Activated CD4-positive, CD25-positive, alpha-beta regulatory T cell treated with anti-CD3 and anti-CD28 coated beads, Interleukin-2, amount 50 U/mL, for 16 hours (primary cell): ENCODE results near the gene MAPK7.
"Not testable (repeated sequence)": the region's sequence is repeated elsewhere in the genome, so short reads cannot be mapped to it uniquely, and the experiment has no call there.

ENCODE experiments used
- DNase-seq: peaks from one replicate; pipeline ENCODE4 v3.0.0-alpha.2; 2020; ENCODE audit warnings: low read depth, low spot score

The MAPK7 gene

GRCh38 chr17:19343256-19343630, 35.1 kb upstream of the MAPK7 start:
- DNase-seq = no peak

- no peak for DNase-seq
Measured at GRCh38 chr17:19343671-19344151, 34.6 kb upstream of the MAPK7 start.

GRCh38 chr17:19344311-19345066, 33.8 kb upstream of the MAPK7 start:
- DNase-seq = no peak

GRCh38 chr17:19345067-19345460, 33.2 kb upstream of the MAPK7 start:
- DNase-seq = no peak

- no peak for DNase-seq
Measured at GRCh38 chr17:19345486-19346350, 32.6 kb upstream of the MAPK7 start.

GRCh38 chr17:19346351-19347255, 31.7 kb upstream of the MAPK7 start:
- no peak for DNase-seq

- no peak for DNase-seq
Measured at GRCh38 chr17:19347323-19348080, 30.8 kb upstream of the MAPK7 start.

- DNase-seq = no peak
Measured at GRCh38 chr17:19348081-19348650, 30.1 kb upstream of the MAPK7 start.

- DNase-seq = no peak
Measured at GRCh38 chr17:19348806-19349205, 29.5 kb upstream of the MAPK7 start.

GRCh38 chr17:19353401-19353800, 24.9 kb upstream of the MAPK7 start:
- DNase-seq = not testable (repeated sequence)

GRCh38 chr17:19354748-19355147, 23.6 kb upstream of the MAPK7 start:
- DNase-seq = no peak

- no peak for DNase-seq
Measured at GRCh38 chr17:19357351-19357750, 20.9 kb upstream of the MAPK7 start.

GRCh38 chr17:19357761-19358160, 20.5 kb upstream of the MAPK7 start:
- no peak for DNase-seq

GRCh38 chr17:19359151-19359550, 19.1 kb upstream of the MAPK7 start:
- DNase-seq = no peak

- no peak for DNase-seq
Measured at GRCh38 chr17:19359856-19360255, 18.4 kb upstream of the MAPK7 start.

GRCh38 chr17:19360772-19361171, 17.5 kb upstream of the MAPK7 start:
- DNase-seq = no peak

- DNase-seq = no peak
Measured at GRCh38 chr17:19361326-19361725, 17.0 kb upstream of the MAPK7 start.

- DNase-seq = no peak
Measured at GRCh38 chr17:19361944-19362276, 16.4 kb upstream of the MAPK7 start.

- DNase-seq = peak; percentile 93
Measured at GRCh38 chr17:19362277-19363113, 15.8 kb upstream of the MAPK7 start, which contains the start of gene B9D1. TSS of gene B9D1 (minus strand) at chr17:19362723. CDS start at chr17:19362569, 154 bp downstream.

- DNase-seq = no peak
Measured at GRCh38 chr17:19363114-19363438, 15.2 kb upstream of the MAPK7 start.
